GM15510 (cell line): ENCODE measurements around the gene FRYL.

Source experiments
- POLR2A ChIP-seq: IDR thresholded peaks from 3 replicates; pipeline ENCODE4 v1.6.1; 2011; ENCODE audit warnings: borderline replicate concordance; ENCODE audit not compliant: insufficient read length; ENCODE audit errors: extremely low read depth

Gene FRYL

GRCh38 chr4:48790561-48790960 is 10.5 kb upstream of the FRYL start:
- TF ChIP-seq POLR2A: no peak

- no peak for TF ChIP-seq POLR2A
Measured at GRCh38 chr4:48787056-48787455, 7.0 kb upstream of the FRYL start.

GRCh38 chr4:48786549-48786948 is 6.5 kb upstream of the FRYL start:
- no peak for TF ChIP-seq POLR2A

GRCh38 chr4:48785302-48785701 is 5.2 kb upstream of the FRYL start:
- no peak for TF ChIP-seq POLR2A

- no peak for TF ChIP-seq POLR2A
Measured at GRCh38 chr4:48781968-48782367, 1.9 kb upstream of the FRYL start.

- no peak for TF ChIP-seq POLR2A
Measured at GRCh38 chr4:48780865-48781214, 761 bp upstream of the FRYL start.

GRCh38 chr4:48779095-48779997 is 733 bp downstream of the FRYL start:
- no peak for TF ChIP-seq POLR2A

- no peak for TF ChIP-seq POLR2A
Measured at GRCh38 chr4:48778431-48779094, 1.5 kb downstream of the FRYL start.

GRCh38 chr4:48777739-48778138 is 2.3 kb downstream of the FRYL start:
- TF ChIP-seq POLR2A: no peak

GRCh38 chr4:48774760-48775710 is 5.0 kb downstream of the FRYL start:
- TF ChIP-seq POLR2A: no peak

- no peak for TF ChIP-seq POLR2A
Measured at GRCh38 chr4:48772556-48772955, 7.5 kb downstream of the FRYL start.

GRCh38 chr4:48767055-48767929 is 12.8 kb downstream of the FRYL start:
- no peak for TF ChIP-seq POLR2A

- no peak for TF ChIP-seq POLR2A
Measured at GRCh38 chr4:48766131-48766792, 13.8 kb downstream of the FRYL start.

- TF ChIP-seq POLR2A: no peak
Measured at GRCh38 chr4:48762408-48762807, 17.7 kb downstream of the FRYL start.

GRCh38 chr4:48761286-48761685 is 18.8 kb downstream of the FRYL start:
- TF ChIP-seq POLR2A: no peak
